HAP-1 (cell line): ENCODE measurements around the gene FBLN5.
"Not testable (repeated sequence)": the region's sequence is repeated elsewhere in the genome, so short reads cannot be mapped to it uniquely, and the experiment has no call there.

Experiments
- DNase-seq, 2 experiments: peaks; one replicate each; pipeline ENCODE4 v3.0.0-alpha.2; 2016 to 2020; ENCODE audit warnings: low spot score in 2 of 2
- H3K27me3 ChIP-seq: fragments of 250-450 bp; sonication (Bioruptor Pico); 2 replicates; pipeline ENCODE4 v1.5.1; 2020; ENCODE audit warnings: low read depth, mild to moderate bottlenecking, moderate library complexity
- H3K36me3 ChIP-seq: fragments of 250-450 bp; sonication (Bioruptor Pico); replicated peaks from 2 replicates; pipeline ENCODE4 v1.5.1; 2020; ENCODE audit warnings: mild to moderate bottlenecking
- H3K4me1 ChIP-seq: fragments of 250-450 bp; sonication (Bioruptor Pico); 2 replicates; pipeline ENCODE4 v1.5.1; 2020; ENCODE audit warnings: mild to moderate bottlenecking
- H3K4me3 ChIP-seq: fragments of 250-450 bp; sonication (Bioruptor Pico); 2 replicates; pipeline ENCODE4 v1.5.1; 2020; ENCODE audit warnings: mild to moderate bottlenecking, moderate library complexity
- H3K9me3 ChIP-seq: fragments of 250-450 bp; sonication (Bioruptor Pico); 2 replicates; pipeline ENCODE4 v1.5.1; 2020; ENCODE audit warnings: mild to moderate bottlenecking, moderate library complexity
- in situ Hi-C: fragments of 300-500 bp; cut with MboI; formaldehyde crosslinking; loops from 3 replicates; pipeline ENCODE4 v1.14.3; 2020; ENCODE audit warnings: low sequenced_read_pairs, inconsistent platforms, mixed read lengths

FBLN5 gene

GRCh38 chr14:91910196-91910595 is 37.3 kb downstream of the FBLN5 start:
- no peak overlapping the region for H3K4me3 ChIP-seq
- DNase-seq = no peak
- peaks cover 3% of the 10 kb centered on the region; the same call in 1 of the 2 replicates for H3K4me1 ChIP-seq
- H3K9me3 ChIP-seq = no peaks in the 10 kb centered on the region
- in situ Hi-C loops = no loop called here
- H3K27me3 ChIP-seq = no peaks in the 10 kb centered on the region
- H3K36me3 ChIP-seq = no peaks in the 10 kb centered on the region

DNA sequence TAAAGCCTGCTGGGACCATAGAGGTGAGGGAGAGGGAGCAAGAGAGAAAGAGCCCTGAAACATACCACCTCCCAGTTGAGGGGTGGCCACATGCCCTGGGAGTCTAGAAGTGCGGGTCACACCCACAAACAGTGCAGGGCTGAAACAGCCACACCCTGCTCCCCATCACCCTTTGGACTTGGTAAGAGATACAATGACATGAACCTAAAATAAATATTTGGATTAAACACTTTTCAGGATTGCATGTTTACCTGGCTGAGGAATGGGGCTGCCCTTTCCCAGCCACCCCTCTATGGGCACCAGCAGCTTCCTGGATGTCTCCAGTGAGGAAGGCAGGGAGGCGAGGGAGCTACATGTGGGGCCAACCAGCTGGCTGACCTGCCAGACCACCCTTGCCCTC is 41.1 kb downstream of the FBLN5 start:
- DNase-seq = no peak
- no peaks in the 10 kb centered on the region for H3K4me1 ChIP-seq
- H3K4me3 ChIP-seq = no peak overlapping the region
- H3K36me3 ChIP-seq = no peaks in the 10 kb centered on the region
- in situ Hi-C loops = no loop called here
- no peaks in the 10 kb centered on the region for H3K27me3 ChIP-seq
- H3K9me3 ChIP-seq = no peaks in the 10 kb centered on the region

GRCh38 chr14:91904956-91905645 is 42.4 kb downstream of the FBLN5 start:
- no peaks in the 10 kb centered on the region for H3K4me1 ChIP-seq
- H3K4me3 ChIP-seq = no peak overlapping the region
- H3K27me3 ChIP-seq = no peaks in the 10 kb centered on the region
- H3K36me3 ChIP-seq = no peaks in the 10 kb centered on the region
- in situ Hi-C loops = no loop called here
- no peaks in the 10 kb centered on the region for H3K9me3 ChIP-seq
- no peak for DNase-seq

GRCh38 chr14:91904483-91904882 is 43.0 kb downstream of the FBLN5 start:
- Histone ChIP-seq H3K4me3 (no peak overlapping the region), H3K27me3 (no peaks in the 10 kb centered on the region), H3K4me1 (no peaks in the 10 kb centered on the region), H3K36me3 (no peaks in the 10 kb centered on the region), H3K9me3 (no peaks in the 10 kb centered on the region)
- in situ Hi-C loops = no loop called here
- DNase-seq = no peak

DNA sequence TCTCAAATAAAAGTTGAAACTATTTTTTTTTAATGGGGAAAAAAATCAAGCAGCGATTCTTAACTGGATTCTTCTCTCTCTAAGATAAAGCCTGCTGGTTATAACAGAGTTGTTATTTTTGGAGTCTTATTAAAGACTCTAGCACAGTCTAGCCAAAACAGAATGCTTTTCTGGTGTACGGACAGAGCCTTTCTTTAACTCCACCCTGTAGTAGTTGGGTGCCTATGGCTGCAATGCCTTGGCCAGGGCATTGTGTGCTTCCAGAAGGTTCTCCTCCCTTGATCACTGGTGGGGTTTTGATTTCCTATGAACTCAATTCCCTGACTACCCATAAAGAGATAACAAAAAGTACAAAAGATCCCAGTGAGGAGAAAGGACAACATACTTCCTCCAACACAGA is 44.4 kb downstream of the FBLN5 start:
- Histone ChIP-seq H3K9me3 (no peaks in the 10 kb centered on the region), H3K27me3 (no peaks in the 10 kb centered on the region), H3K36me3 (no peaks in the 10 kb centered on the region), H3K4me1 (no peaks in the 10 kb centered on the region), H3K4me3 (no peak overlapping the region)
- in situ Hi-C loops = no loop called here
- DNase-seq = no peak

DNA sequence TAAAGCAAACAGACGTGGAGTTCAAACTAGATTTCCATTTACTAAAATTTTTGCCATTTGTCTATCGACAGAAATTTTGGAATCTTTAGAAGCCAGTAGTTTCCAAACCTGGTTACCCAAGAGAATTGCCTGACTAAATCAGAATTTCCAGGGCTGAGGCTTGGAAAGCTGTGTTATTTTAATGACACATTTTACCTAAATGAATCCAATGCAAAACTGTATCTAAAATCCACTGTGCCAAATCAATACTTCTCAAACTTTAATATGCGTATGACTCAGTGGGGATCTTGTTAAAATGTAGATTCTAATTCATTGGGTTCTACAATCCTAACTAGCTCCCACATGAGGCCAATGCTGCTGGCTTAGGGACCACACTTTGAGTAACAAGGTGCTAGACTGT is 45.2 kb downstream of the FBLN5 start:
- in situ Hi-C loops = no loop called here
- H3K4me3 ChIP-seq = no peak overlapping the region

DNA sequence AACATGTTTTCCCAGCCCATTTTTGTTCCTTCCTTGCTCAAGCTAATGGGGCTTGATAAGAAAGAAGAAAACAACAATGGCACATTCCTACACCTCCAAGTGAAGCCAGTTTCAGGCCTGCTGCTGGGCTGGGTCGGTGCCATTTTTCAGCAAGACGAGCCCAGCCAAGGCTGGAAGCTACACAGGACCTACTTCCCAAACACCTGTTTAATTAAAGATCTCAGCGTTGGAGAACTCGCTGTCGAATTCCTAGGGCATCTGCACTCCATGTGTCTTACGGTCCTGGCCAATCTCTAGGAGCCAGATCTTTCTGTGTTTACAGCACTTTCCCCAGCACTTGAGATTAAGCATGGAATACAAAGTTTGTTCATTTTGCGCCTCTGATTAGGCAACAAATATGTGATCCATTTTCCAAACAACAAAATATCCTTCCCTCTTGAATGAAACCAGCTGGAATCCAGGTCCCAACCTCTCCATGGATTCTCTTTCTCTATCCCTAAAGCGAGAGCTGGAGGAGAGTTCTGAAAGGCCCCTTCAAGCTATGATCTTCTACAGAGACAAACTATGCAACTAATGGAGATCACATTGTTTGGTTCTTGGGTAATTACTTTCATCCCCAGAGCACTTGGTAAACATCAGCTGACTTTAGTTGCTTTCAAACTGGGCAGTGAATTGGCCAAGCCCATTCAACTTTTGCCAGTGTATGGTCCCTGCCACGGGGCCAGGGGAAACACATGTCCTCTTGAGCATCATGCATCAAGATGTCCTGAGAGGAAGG is 45.9 kb downstream of the FBLN5 start:
- no peak for DNase-seq
- Histone ChIP-seq H3K36me3 (no peaks in the 10 kb centered on the region), H3K4me3 (no peak overlapping the region), H3K4me1 (no peaks in the 10 kb centered on the region), H3K27me3 (no peaks in the 10 kb centered on the region), H3K9me3 (no peaks in the 10 kb centered on the region)
- in situ Hi-C loops = no loop called here

More for the DNA sequence above, 45.2 kb downstream of the FBLN5 start:
- H3K36me3 ChIP-seq = no peaks in the 10 kb centered on the region
- no peak for DNase-seq
- H3K27me3 ChIP-seq = no peaks in the 10 kb centered on the region
- no peaks in the 10 kb centered on the region for H3K4me1 ChIP-seq
- H3K9me3 ChIP-seq = no peaks in the 10 kb centered on the region

GRCh38 chr14:91899806-91900205 is 47.7 kb downstream of the FBLN5 start:
- Histone ChIP-seq H3K27me3 (no peaks in the 10 kb centered on the region), H3K4me1 (no peaks in the 10 kb centered on the region), H3K9me3 (no peaks in the 10 kb centered on the region), H3K4me3 (no peak overlapping the region), H3K36me3 (no peaks in the 10 kb centered on the region)
- DNase-seq = no peak
- in situ Hi-C loops = no loop called here

DNA sequence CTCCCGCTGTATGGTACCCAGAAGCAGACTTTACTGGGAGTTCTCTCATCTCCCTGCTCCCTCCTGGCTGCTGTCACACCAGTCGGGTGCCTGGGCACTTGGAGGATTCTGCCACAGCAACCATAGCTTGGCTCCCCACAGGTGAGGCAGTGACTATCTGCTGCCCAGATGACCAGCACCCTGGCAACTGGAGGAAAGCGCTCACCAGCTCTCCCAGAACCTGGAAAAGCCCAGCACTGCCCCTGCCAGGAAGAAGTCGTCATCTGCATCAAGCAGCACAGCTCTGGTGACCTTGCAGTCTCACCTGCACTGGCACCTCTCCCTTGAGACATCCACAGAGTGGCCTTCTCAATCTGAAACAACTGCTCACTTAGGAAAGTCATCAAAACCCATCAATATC is 48.3 kb downstream of the FBLN5 start:
- in situ Hi-C loops = no loop called here
- no peaks in the 10 kb centered on the region for H3K36me3 ChIP-seq
- DNase-seq = no peak
- no peaks in the 10 kb centered on the region for H3K4me1 ChIP-seq
- H3K4me3 ChIP-seq = no peak overlapping the region
- no peaks in the 10 kb centered on the region for H3K9me3 ChIP-seq
- no peaks in the 10 kb centered on the region for H3K27me3 ChIP-seq

GRCh38 chr14:91898372-91898771 is 49.1 kb downstream of the FBLN5 start:
- H3K4me3 ChIP-seq = no peak overlapping the region
- H3K4me1 ChIP-seq = no peaks in the 10 kb centered on the region
- H3K36me3 ChIP-seq = no peaks in the 10 kb centered on the region
- H3K9me3 ChIP-seq = no peaks in the 10 kb centered on the region
- DNase-seq = no peak
- H3K27me3 ChIP-seq = no peaks in the 10 kb centered on the region
- in situ Hi-C loops = no loop called here

- H3K27me3 ChIP-seq, DNase-seq, H3K4me1 ChIP-seq, in situ Hi-C loops, H3K9me3 ChIP-seq, H3K4me3 ChIP-seq, H3K36me3 ChIP-seq: not testable (repeated sequence)
Observed at GRCh38 chr14:91897716-91898115, 49.8 kb downstream of the FBLN5 start.

DNA sequence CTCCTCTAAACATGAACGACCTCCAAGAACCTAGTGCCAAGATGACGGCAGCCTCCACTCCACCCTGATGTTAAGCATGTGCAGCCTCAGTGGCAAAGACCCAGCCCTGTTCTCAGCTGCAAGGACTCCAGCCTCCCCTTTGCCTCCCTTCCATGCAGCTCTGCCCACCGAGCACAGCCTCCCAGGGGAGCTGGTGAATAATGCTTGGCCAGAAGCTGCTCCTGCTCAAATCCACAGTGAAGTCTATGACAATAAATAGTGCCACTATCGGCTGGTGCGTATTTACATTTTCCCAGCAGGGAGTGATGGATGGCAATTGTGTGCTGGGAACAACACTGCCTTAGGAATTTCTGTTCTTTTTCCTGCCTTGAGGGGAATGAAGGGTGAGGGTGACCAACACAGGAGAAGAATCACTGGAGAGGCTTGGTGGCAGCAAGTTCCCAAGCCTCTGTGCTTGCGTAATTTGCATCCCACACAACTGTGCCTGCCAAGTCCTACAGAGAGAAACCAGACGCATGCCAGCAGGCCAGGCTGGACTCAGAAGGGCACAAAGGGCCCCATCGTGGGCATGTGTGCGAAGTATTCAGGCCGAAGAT is 50.3 kb downstream of the FBLN5 start:
- Histone ChIP-seq H3K27me3 (no peaks in the 10 kb centered on the region), H3K36me3 (no peaks in the 10 kb centered on the region), H3K4me3 (no peak overlapping the region), H3K9me3 (no peaks in the 10 kb centered on the region), H3K4me1 (no peaks in the 10 kb centered on the region)
- DNase-seq = no peak
- in situ Hi-C loops = no loop called here

DNA sequence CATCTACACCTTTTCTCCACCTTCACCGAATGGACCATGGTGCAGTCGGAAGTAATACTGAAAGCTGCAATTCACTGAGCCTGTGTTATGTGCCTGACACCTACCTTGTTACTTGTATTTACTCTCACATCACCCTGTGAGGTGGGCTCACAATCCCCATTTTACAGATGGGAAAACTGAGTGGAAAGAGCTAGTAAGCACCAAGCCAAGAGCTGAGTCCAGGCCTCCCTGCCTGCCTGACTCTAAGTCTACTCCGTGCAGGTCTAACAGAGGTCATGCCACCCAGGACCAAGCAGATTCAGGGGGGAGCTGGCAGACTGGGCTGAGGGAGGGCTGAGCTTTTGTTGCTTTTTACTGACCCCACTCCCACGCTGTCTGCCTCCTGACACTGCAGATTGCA is 51.1 kb downstream of the FBLN5 start:
- Histone ChIP-seq H3K4me1 (no peaks in the 10 kb centered on the region), H3K4me3 (no peak overlapping the region), H3K9me3 (no peaks in the 10 kb centered on the region), H3K27me3 (no peaks in the 10 kb centered on the region), H3K36me3 (no peaks in the 10 kb centered on the region)
- in situ Hi-C loops = no loop called here
- DNase-seq = no peak

GRCh38 chr14:91893669-91894068 is 53.8 kb downstream of the FBLN5 start:
- no peaks in the 10 kb centered on the region for H3K27me3 ChIP-seq
- H3K9me3 ChIP-seq = no peaks in the 10 kb centered on the region
- no peak overlapping the region for H3K4me3 ChIP-seq
- no peaks in the 10 kb centered on the region for H3K4me1 ChIP-seq
- DNase-seq = no peak
- in situ Hi-C loops = no loop called here
- no peaks in the 10 kb centered on the region for H3K36me3 ChIP-seq
